ENCODE measurements around the gene CLSTN2.

- TF ChIP-seq EZH2 (IDR thresholded peaks at IDR 0.05; ENCODE audit: borderline replicate concordance) (no peak), CTCF (IDR thresholded peaks at IDR 0.05; ENCODE audit: poor library complexity) (no peak)
Observed at GRCh38 chr3:140601881-140602280, 666.9 kb downstream of the CLSTN2 start.

All from hepatocyte (in vitro differentiated cells).